Fibroblast of lung (primary cell): ENCODE measurements around the gene RMDN2. TPM values are rescaled to one million over a fixed set of nuclear protein-coding genes. Genes with fewer than 3 reads are reported as not detected.

Experiments used
- DNase-seq, 2 donors: peaks; one replicate each; pipeline versions ENCODE4 v3.0.0 to v3.0.0-alpha.2; 2010; ENCODE audit warnings: low read depth in 2 of 2
- H2AFZ ChIP-seq: 2 replicates; pipeline ENCODE4 v1.5.1; 2012; ENCODE audit warnings: low read length, control low read depth, inconsistent platforms
- H3K27ac ChIP-seq: 2 replicates; pipeline ENCODE4 v1.5.1; 2011; ENCODE audit warnings: low read length, control low read depth; ENCODE audit not compliant: insufficient read depth
- H3K27me3 ChIP-seq: 2 replicates; pipeline ENCODE4 v1.5.1; 2011; ENCODE audit warnings: mild to moderate bottlenecking, low read length; ENCODE audit not compliant: control insufficient read depth, insufficient read depth
- H3K36me3 ChIP-seq: 2 replicates; pipeline ENCODE4 v1.5.1; 2011; ENCODE audit warnings: low read length; ENCODE audit not compliant: control insufficient read depth, insufficient read depth
- H3K4me1 ChIP-seq: 2 replicates; pipeline ENCODE4 v1.5.1; 2011; ENCODE audit warnings: low read length; ENCODE audit not compliant: control insufficient read depth, insufficient read depth; ENCODE audit errors: extremely low read depth
- H3K4me2 ChIP-seq: 2 replicates; pipeline ENCODE4 v1.5.1; 2011; ENCODE audit warnings: low read length, control low read depth; ENCODE audit not compliant: insufficient read depth; ENCODE audit errors: extremely low read depth
- H3K4me3 ChIP-seq, 4 experiments: fragments of 200-600 bp in 1 of 4; sonication (generic) in 1 of 4; replicated peaks in 1 of 4; 2 replicates each; pipeline ENCODE4 v1.5.1; 2011 to 2016; ENCODE audit warnings: low read length in 4 of 4, low read depth in 3 of 4, mild to moderate bottlenecking in 3 of 4, control low read depth in 2 of 4, inconsistent platforms in 1 of 4, mixed read lengths in 1 of 4; ENCODE audit not compliant: insufficient read depth in 1 of 4; ENCODE audit errors: control extremely low read depth in 1 of 4
- H3K79me2 ChIP-seq: 2 replicates; pipeline ENCODE4 v1.5.1; 2012; ENCODE audit warnings: mild to moderate bottlenecking, low read length, inconsistent platforms; ENCODE audit not compliant: control insufficient read depth, insufficient read depth
- H3K9ac ChIP-seq: 2 replicates; pipeline ENCODE4 v1.5.1; 2011; ENCODE audit warnings: mild to moderate bottlenecking, low read length, control low read depth; ENCODE audit not compliant: insufficient read depth
- H3K9me3 ChIP-seq: 2 replicates; pipeline ENCODE4 v1.5.1; 2012; ENCODE audit warnings: low read depth, low read length; ENCODE audit not compliant: control insufficient read depth, insufficient read depth
- H4K20me1 ChIP-seq: 2 replicates; pipeline ENCODE4 v1.5.1; 2011; ENCODE audit warnings: low read length; ENCODE audit not compliant: control insufficient read depth, insufficient read depth; ENCODE audit errors: extremely low read depth
- CTCF ChIP-seq, 2 donors: IDR thresholded peaks in 1 of 2; conservative IDR thresholded peaks in 1 of 2; 1 replicate in 1 of 2; 2 replicates in 1 of 2; pipeline ENCODE4 v1.5.1; 2011 to 2012; ENCODE audit warnings: low read length in 2 of 2, control low read depth in 1 of 2, inconsistent platforms in 1 of 2, low read depth in 1 of 2, mild to moderate bottlenecking in 1 of 2
- EZH2 ChIP-seq: IDR thresholded peaks from 2 replicates; pipeline ENCODE4 v1.5.1; 2012; ENCODE audit warnings: low read length, control low read depth, mild to moderate bottlenecking; ENCODE audit errors: missing control alignments
- polyA plus RNA-seq, 2 donors: library from polyadenylated mRNA; depleted of rRNA in 1 of 2; stranded (reverse) in 1 of 2; unstranded in 1 of 2; fragments of >200 nt; gene quantifications; 2 replicates each; pipeline ENCODE4 v1.2.1, GENCODE V29; 2011 to 2012; ENCODE audit warnings: missing spikeins in 1 of 2
- total RNA-seq: library from RNA; depleted of rRNA; stranded (reverse); fragments of >200 nt; gene quantifications from 2 replicates; pipeline ENCODE4 v1.2.1, GENCODE V29; 2014

Gene RMDN2
- total and polyA plus RNA-seq, 2 donors (not counting 1 experiment from before 2014, with no cell fraction given): 5.4 to 9.2 TPM

- Histone ChIP-seq H3K9ac (no peak overlapping the region), H3K36me3 (no peaks in the 10 kb centered on the region), H3K27me3 (no peaks in the 10 kb centered on the region), H3K27ac (no peak overlapping the region), H3K9me3 (no peaks in the 10 kb centered on the region), H3K4me2 (no peak overlapping the region), H4K20me1 (no peaks in the 10 kb centered on the region), H3K79me2 (no peaks in the 10 kb centered on the region), H3K4me1 (no peaks in the 10 kb centered on the region), H3K4me3 (no peak overlapping the region), H2AFZ (no peak overlapping the region)
- TF ChIP-seq CTCF (conservative IDR thresholded peaks at IDR 0.05 in 1 of 2, IDR thresholded peaks at IDR 0.05 in 1 of 2; ENCODE audit: low read depth in 1 of 2, low read length in 2 of 2): no peak
- no peak for TF ChIP-seq EZH2
- peak in 1 of 2 donors; percentile 45 for DNase-seq
Observed at GRCh38 chr2:38056216-38056615, 131.1 kb downstream of the RMDN2 start.

DNA sequence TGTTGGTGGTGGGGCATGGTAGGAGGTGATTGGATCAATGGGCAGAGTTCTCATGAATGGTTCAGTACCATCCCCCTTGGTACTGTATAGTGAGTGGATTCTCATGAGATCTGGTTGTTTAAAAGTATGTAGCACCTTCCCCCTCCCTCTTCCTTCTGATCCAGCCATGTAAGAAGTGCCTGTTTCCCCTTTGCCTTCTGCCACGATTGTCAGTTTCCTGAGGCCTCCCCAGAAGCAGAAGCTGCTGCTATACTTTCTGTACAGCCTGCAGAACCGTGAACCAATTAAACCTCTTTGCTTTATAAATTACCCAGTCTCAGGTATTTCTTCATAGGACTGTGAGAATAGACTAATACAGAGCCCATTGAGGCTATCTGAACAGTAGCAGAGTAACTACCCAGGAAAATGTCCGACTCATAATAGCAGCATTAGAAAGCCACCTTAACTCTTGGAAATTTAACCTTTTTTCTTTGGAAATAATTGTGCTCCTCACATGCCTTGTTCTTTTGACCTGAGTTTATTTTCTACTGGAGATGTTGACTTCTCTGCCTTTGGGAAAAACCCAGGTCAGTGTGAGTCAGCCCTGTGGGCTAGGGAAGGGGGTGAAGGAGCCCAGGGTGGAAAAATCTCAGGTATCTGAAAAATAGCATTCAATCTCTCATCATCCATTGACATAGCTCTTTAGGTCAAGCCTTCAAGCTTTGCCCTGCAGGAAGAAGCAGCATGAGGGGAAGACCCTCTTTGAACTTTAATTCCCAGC, 132.7 kb downstream of the RMDN2 start:
- Histone ChIP-seq H3K4me2 (no peak overlapping the region), H2AFZ (no peak overlapping the region), H3K9me3 (no peaks in the 10 kb centered on the region), H4K20me1 (no peaks in the 10 kb centered on the region), H3K79me2 (no peaks in the 10 kb centered on the region), H3K9ac (no peak overlapping the region), H3K4me3 (no peak overlapping the region), H3K4me1 (no peaks in the 10 kb centered on the region), H3K27me3 (no peaks in the 10 kb centered on the region), H3K27ac (no peak overlapping the region), H3K36me3 (no peaks in the 10 kb centered on the region)
- peak in 1 of 2 donors; percentile 25 for DNase-seq
- no peak for TF ChIP-seq EZH2
- TF ChIP-seq CTCF (conservative IDR thresholded peaks at IDR 0.05 in 1 of 2, IDR thresholded peaks at IDR 0.05 in 1 of 2; ENCODE audit: low read depth in 1 of 2, low read length in 2 of 2): no peak

- no peaks in the 10 kb centered on the region for H3K4me1 ChIP-seq
- DNase-seq: no peak
- TF ChIP-seq CTCF (conservative IDR thresholded peaks at IDR 0.05 in 1 of 2, IDR thresholded peaks at IDR 0.05 in 1 of 2; ENCODE audit: low read depth in 1 of 2, low read length in 2 of 2) (no peak), EZH2 (no peak)
- H2AFZ ChIP-seq: no peak overlapping the region
- H3K36me3 ChIP-seq: no peaks in the 10 kb centered on the region
- no peaks in the 10 kb centered on the region for H3K27me3 ChIP-seq
- H3K79me2 ChIP-seq: no peaks in the 10 kb centered on the region
- H3K9ac ChIP-seq: no peak overlapping the region
- H3K4me2 ChIP-seq: no peak overlapping the region
- no peaks in the 10 kb centered on the region for H4K20me1 ChIP-seq
- no peak overlapping the region for H3K27ac ChIP-seq
- no peak overlapping the region for H3K4me3 ChIP-seq
- H3K9me3 ChIP-seq: no peaks in the 10 kb centered on the region
Observed at GRCh38 chr2:38060236-38061018, 135.3 kb downstream of the RMDN2 start.
